ENCODE data around the gene SKI. TPM values are rescaled to one million over a fixed set of nuclear protein-coding genes. Genes with fewer than 3 reads are reported as not detected.

Gene SKI
- total and polyA plus RNA-seq, 9 of the 15 experiments (the other 6 are each of a cell fraction or from before 2014, with no cell fraction given): 0.10 to 60.5 (median 4.6) TPM

DNA sequence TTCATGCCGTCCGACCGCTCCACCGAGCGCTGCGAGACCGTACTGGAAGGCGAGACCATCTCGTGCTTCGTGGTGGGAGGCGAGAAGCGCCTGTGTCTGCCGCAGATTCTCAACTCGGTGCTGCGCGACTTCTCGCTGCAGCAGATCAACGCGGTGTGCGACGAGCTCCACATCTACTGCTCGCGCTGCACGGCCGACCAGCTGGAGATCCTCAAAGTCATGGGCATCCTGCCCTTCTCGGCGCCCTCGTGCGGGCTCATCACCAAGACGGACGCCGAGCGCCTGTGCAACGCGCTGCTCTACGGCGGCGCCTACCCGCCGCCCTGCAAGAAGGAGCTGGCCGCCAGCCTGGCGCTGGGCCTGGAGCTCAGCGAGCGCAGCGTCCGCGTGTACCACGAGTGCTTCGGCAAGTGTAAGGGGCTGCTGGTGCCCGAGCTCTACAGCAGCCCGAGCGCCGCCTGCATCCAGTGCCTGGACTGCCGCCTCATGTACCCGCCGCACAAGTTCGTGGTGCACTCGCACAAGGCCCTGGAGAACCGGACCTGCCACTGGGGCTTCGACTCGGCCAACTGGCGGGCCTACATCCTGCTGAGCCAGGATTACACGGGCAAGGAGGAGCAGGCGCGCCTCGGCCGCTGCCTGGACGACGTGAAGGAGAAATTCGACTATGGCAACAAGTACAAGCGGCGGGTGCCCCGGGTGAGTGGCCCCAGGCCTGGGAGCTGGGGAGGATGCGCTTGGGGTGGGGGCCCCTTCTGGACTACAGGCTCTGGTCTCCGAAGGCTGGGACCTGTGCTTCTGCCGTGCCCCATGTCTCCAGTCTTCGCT is 1.1 kb downstream of the SKI start (continued):
- TF ChIP-seq, protein P1, sequence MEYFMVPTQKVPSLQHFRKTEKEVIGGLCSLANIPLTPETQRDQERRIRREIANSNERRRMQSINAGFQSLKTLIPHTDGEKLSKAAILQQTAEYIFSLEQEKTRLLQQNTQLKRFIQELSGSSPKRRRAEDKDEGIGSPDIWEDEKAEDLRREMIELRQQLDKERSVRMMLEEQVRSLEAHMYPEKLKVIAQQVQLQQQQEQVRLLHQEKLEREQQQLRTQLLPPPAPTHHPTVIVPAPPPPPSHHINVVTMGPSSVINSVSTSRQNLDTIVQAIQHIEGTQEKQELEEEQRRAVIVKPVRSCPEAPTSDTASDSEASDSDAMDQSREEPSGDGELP (CRISPR knock-in tag; IDR thresholded peaks at IDR 0.05; ENCODE audit: borderline replicate concordance): peak; percentile 88
- TF ChIP-seq, protein P2, sequence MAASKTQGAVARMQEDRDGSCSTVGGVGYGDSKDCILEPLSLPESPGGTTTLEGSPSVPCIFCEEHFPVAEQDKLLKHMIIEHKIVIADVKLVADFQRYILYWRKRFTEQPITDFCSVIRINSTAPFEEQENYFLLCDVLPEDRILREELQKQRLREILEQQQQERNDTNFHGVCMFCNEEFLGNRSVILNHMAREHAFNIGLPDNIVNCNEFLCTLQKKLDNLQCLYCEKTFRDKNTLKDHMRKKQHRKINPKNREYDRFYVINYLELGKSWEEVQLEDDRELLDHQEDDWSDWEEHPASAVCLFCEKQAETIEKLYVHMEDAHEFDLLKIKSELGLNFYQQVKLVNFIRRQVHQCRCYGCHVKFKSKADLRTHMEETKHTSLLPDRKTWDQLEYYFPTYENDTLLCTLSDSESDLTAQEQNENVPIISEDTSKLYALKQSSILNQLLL (CRISPR knock-in tag; IDR thresholded peaks at IDR 0.05; ENCODE audit: borderline replicate concordance): no peak
- TF ChIP-seq, protein P3, sequence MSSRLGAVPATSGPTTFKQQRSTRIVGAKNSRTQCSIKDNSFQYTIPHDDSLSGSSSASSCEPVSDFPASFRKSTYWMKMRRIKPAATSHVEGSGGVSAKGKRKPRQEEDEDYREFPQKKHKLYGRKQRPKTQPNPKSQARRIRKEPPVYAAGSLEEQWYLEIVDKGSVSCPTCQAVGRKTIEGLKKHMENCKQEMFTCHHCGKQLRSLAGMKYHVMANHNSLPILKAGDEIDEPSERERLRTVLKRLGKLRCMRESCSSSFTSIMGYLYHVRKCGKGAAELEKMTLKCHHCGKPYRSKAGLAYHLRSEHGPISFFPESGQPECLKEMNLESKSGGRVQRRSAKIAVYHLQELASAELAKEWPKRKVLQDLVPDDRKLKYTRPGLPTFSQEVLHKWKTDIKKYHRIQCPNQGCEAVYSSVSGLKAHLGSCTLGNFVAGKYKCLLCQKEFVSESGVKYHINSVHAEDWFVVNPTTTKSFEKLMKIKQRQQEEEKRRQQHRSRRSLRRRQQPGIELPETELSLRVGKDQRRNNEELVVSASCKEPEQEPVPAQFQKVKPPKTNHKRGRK (tag; IDR thresholded peaks at IDR 0.05): no peak
- no peak for TF ChIP-seq ZKSCAN8 (CRISPR knock-in tag; IDR thresholded peaks at IDR 0.05)
- TF ChIP-seq BRD9 (IDR thresholded peaks at IDR 0.05; ENCODE audit: low read depth, partially characterized antibody): no peak
- no peak for TF ChIP-seq RB1 (IDR thresholded peaks at IDR 0.05; ENCODE audit: low read depth)
- TF ChIP-seq, protein P4, sequence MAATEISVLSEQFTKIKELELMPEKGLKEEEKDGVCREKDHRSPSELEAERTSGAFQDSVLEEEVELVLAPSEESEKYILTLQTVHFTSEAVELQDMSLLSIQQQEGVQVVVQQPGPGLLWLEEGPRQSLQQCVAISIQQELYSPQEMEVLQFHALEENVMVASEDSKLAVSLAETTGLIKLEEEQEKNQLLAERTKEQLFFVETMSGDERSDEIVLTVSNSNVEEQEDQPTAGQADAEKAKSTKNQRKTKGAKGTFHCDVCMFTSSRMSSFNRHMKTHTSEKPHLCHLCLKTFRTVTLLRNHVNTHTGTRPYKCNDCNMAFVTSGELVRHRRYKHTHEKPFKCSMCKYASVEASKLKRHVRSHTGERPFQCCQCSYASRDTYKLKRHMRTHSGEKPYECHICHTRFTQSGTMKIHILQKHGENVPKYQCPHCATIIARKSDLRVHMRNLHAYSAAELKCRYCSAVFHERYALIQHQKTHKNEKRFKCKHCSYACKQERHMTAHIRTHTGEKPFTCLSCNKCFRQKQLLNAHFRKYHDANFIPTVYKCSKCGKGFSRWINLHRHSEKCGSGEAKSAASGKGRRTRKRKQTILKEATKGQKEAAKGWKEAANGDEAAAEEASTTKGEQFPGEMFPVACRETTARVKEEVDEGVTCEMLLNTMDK (IDR thresholded peaks at IDR 0.05; ENCODE audit: borderline replicate concordance, insufficient read depth, low read depth, low read length, poor library complexity, severe bottlenecking): no peak
- 0 out of 2 replicates have a peak, but pooled peaks have one; percentile 16 for TF ChIP-seq RUNX1 (IDR thresholded peaks at IDR 0.05; ENCODE audit: low read depth)
- no peak for TF ChIP-seq ARID1B (IDR thresholded peaks at IDR 0.05)
- TF ChIP-seq RAD21 (CRISPR knock-in tag; conservative IDR thresholded peaks at IDR 0.05 in 1 of 2, IDR thresholded peaks at IDR 0.05 in 1 of 2): no peak
- TF ChIP-seq CCNT2 (IDR thresholded peaks at IDR 0.05; ENCODE audit: borderline replicate concordance, extremely low read depth, insufficient read length, low read depth, low read length): peak; percentile 40
- no peak for TF ChIP-seq NFE2L1 (tag; IDR thresholded peaks at IDR 0.05; ENCODE audit: borderline replicate concordance, low read depth)
- TF ChIP-seq ZNF184 (CRISPR knock-in tag; IDR thresholded peaks at IDR 0.05): no peak
- TF ChIP-seq NFXL1 (CRISPR knock-in tag; IDR thresholded peaks at IDR 0.05): no peak
- TF ChIP-seq MEF2A (IDR thresholded peaks at IDR 0.05; ENCODE audit: control insufficient read depth, low read depth, low read length): no peak
- TF ChIP-seq MCM3 (IDR thresholded peaks at IDR 0.05): no peak
- TF ChIP-seq MCM2 (IDR thresholded peaks at IDR 0.05; ENCODE audit: low read depth): no peak
- TF ChIP-seq, protein P5, sequence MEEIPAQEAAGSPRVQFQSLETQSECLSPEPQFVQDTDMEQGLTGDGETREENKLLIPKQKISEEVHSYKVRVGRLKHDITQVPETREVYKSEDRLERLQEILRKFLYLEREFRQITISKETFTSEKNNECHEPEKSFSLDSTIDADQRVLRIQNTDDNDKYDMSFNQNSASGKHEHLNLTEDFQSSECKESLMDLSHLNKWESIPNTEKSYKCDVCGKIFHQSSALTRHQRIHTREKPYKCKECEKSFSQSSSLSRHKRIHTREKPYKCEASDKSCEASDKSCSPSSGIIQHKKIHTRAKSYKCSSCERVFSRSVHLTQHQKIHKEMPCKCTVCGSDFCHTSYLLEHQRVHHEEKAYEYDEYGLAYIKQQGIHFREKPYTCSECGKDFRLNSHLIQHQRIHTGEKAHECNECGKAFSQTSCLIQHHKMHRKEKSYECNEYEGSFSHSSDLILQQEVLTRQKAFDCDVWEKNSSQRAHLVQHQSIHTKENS (CRISPR knock-in tag; IDR thresholded peaks at IDR 0.05): no peak
- no peak; the same call in 1 of the 2 replicates for TF ChIP-seq CBX1 (IDR thresholded peaks at IDR 0.05; ENCODE audit: low read depth)
- no peak for TF ChIP-seq ZNF589 (CRISPR knock-in tag; IDR thresholded peaks at IDR 0.05; ENCODE audit: low read depth)

All from K562 (cell line).